Activated T-cell treated with anti-CD3 and anti-CD28 coated beads, Interleukin-2, amount 50 U/mL, for 72 hours (primary cell): ENCODE data around the gene FOXK1. TPM values are rescaled to one million over a fixed set of nuclear protein-coding genes. Genes with fewer than 3 reads are reported as not detected.

Experiments
- ATAC-seq, 2 donors: fragments of 150-1000 bp; cut with Tn5 transposase; replicated peaks in 1 of 2; 2 replicates each; pipeline ENCODE4 v1.10.0; 2021; ENCODE audit warnings: moderate library complexity in 2 of 2, mild to moderate bottlenecking in 1 of 2
- DNase-seq, 2 donors: peaks; one replicate each; pipeline ENCODE4 v3.0.0; 2021 to 2022; ENCODE audit warnings: mixed read lengths in 1 of 2
- H3K27ac Mint-ChIP-seq: one replicate; pipeline ENCODE4 v1.8.0; 2022; ENCODE audit warnings: mild to moderate bottlenecking, moderate library complexity, mixed read lengths
- H3K27me3 Mint-ChIP-seq: one replicate; pipeline ENCODE4 v1.8.0; 2022; ENCODE audit warnings: low read depth, mixed read lengths
- H3K36me3 Mint-ChIP-seq, 2 donors: one replicate each; pipeline ENCODE4 v1.8.0; 2022; ENCODE audit warnings: mixed read lengths in 2 of 2, mild to moderate bottlenecking in 1 of 2; ENCODE audit not compliant: insufficient read depth in 2 of 2
- H3K4me1 Mint-ChIP-seq: one replicate; pipeline ENCODE4 v1.8.0; 2022; ENCODE audit warnings: low read depth, mixed read lengths
- H3K4me3 Mint-ChIP-seq, 2 donors: one replicate each; pipeline ENCODE4 v1.8.0; 2022; ENCODE audit warnings: mild to moderate bottlenecking in 2 of 2, mixed read lengths in 2 of 2, moderate library complexity in 2 of 2
- H3K9me3 Mint-ChIP-seq, 2 donors: one replicate each; pipeline ENCODE4 v1.8.0; 2022; ENCODE audit warnings: mixed read lengths in 2 of 2
- total RNA-seq, 2 donors: library from RNA; stranded (reverse); gene quantifications; one replicate each; pipeline ENCODE4 v1.2.3, GENCODE V29; 2022

The FOXK1 gene
- total RNA-seq, 2 donors from 2014 or later: 38.6 to 41.0 TPM

DNA sequence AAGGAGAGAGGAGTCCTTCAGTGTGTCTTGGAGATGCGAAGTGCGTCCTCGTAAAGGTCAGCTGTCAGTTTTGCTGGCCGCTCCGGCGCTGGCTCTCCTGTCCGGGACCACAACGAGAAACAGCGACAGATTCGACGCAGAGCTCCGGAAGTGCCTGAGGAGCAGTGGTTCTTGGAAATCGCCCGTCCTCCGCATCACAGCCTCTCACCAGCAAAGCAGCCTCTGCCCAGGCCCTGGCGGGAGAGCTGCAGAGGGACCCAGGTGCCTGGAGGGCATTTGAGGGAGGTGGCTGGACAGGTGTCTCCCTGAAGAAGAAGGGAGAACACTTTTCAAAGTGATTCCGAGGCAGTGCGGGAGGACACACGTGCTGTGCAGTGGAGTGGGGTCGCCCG, 81.7 kb downstream of the FOXK1 start:
- no peak overlapping the region for H3K4me3 Mint-ChIP-seq
- no peaks in the 10 kb centered on the region for H3K9me3 Mint-ChIP-seq
- ATAC-seq (no peak), DNase-seq (no peak)
- no peaks in the 10 kb centered on the region for H3K36me3 Mint-ChIP-seq
- H3K27ac Mint-ChIP-seq: no peak overlapping the region
- H3K4me1 Mint-ChIP-seq: no peaks in the 10 kb centered on the region
- H3K27me3 Mint-ChIP-seq: no peaks in the 10 kb centered on the region

GRCh38 chr7:4764402-4765007, 82.4 kb downstream of the FOXK1 start:
- Mint-ChIP-seq H3K9me3 (no peaks in the 10 kb centered on the region), H3K27ac (no peak overlapping the region), H3K4me1 (no peaks in the 10 kb centered on the region), H3K4me3 (no peak overlapping the region), H3K36me3 (no peaks in the 10 kb centered on the region), H3K27me3 (no peaks in the 10 kb centered on the region)
- no peak for DNase-seq
- no peak for ATAC-seq

GRCh38 chr7:4765776-4766490, 83.8 kb downstream of the FOXK1 start:
- no peaks in the 10 kb centered on the region for H3K9me3 Mint-ChIP-seq
- H3K4me1 Mint-ChIP-seq: no peaks in the 10 kb centered on the region
- DNase-seq (no peak), ATAC-seq (no peak)
- no peak overlapping the region for H3K4me3 Mint-ChIP-seq
- H3K27ac Mint-ChIP-seq: no peak overlapping the region
- no peaks in the 10 kb centered on the region for H3K36me3 Mint-ChIP-seq
- H3K27me3 Mint-ChIP-seq: no peaks in the 10 kb centered on the region

DNA sequence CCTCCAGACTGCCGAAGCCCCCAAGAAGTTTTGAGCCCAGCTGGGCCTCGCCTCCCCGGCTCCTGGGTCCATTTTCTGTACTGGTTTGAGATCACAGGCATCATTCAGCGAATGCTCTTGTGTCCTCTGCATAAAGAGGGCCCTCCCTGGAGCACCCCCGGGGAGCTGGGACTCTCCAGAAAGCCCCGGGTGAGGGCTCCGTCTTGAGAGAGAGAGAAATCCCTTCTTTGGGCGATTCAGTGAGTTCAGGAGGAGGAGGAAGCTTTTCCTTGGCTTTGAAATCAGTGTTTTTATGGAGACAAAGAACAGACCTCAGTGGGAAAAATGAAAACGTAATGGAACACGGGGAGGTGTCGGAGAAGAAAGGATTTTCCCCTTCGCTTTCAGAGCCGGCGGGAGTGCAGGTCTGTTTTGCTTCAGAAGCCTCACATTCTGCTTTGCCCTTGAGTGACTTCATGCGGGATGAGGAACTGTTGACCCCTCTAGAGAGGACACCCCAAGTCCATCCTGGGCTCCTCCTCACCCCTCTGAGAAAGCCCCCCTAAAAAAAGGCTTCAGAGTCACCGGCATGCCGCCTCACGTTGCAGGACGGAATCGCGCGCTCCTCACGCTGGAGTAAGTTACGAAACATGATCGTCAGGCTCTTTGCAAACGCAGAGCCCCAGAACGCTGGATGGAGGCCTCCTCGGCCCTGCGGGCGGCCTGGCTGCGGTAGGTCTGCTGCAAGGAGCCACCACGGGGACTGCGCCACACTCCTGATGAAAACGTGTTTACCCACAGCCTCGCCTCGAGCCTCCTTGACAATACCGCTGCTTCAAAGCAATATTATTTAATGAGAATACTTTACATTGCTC, 84.8 kb downstream of the FOXK1 start:
- H3K4me3 Mint-ChIP-seq: no peak overlapping the region

DNA sequence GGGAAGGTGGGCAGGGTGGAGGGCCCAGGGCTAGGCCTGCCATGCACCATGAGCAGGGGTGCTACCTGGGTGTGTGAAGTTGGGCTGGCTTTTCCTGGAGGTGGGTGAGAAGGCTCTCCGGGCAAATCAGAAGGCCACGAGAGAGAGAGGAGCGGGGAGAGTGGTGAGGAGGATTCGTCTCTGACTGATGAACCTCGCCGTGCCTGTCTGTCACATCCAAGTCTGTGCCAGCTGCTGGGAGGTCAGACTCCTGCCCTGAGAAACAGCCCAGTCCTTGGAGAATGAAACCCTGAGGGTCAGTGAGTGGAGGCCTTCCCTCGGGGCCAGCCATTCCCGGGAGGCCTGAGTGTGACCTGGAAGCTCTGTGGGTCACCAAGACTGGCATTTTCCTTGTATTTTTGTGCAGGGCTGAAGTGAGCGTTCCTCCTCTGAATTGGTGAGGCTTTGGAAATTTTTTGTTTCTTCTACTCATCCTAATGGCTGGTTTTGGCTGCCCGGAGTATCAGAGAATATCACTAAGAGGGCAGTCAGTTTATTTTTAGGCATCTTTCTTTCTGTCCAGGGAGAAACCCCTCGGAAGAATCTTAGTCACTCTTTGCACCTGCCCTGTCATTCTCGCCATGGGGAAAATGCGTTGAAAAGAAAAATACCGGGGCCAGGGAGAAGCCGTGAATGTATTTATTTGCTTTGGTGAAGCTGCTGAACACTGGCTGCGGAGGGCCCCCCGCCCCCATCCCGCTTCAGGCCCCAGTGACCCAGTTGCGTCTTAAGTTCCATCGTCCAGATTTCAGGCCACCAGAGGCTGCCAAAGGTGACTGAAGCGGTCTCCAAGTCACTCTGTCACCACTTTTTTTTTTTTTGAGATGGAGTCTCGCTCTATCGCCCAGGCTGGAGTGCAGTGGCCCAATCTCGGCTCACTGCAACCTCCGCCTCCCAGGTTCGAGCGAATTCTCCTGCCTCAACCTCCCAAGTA, 86.8 kb downstream of the FOXK1 start:
- Mint-ChIP-seq H3K4me3 (no peak overlapping the region), H3K27ac (no peak overlapping the region)
- no peak for ATAC-seq

More for the DNA sequence above, 84.8 kb downstream of the FOXK1 start:
- no peak for DNase-seq
- no peak for ATAC-seq
- no peaks in the 10 kb centered on the region for H3K27me3 Mint-ChIP-seq
- no peak overlapping the region for H3K27ac Mint-ChIP-seq
- H3K9me3 Mint-ChIP-seq: no peaks in the 10 kb centered on the region
- H3K36me3 Mint-ChIP-seq: no peaks in the 10 kb centered on the region
- H3K4me1 Mint-ChIP-seq: no peaks in the 10 kb centered on the region

GRCh38 chr7:4769761-4770160, 87.7 kb downstream of the FOXK1 start:
- no peak overlapping the region for H3K27ac Mint-ChIP-seq

More for the DNA sequence above, 86.8 kb downstream of the FOXK1 start:
- peaks cover 9% of the 10 kb centered on the region for H3K4me1 Mint-ChIP-seq
- no peaks in the 10 kb centered on the region for H3K36me3 Mint-ChIP-seq
- DNase-seq: no peak
- H3K9me3 Mint-ChIP-seq: no peaks in the 10 kb centered on the region
- H3K27me3 Mint-ChIP-seq: no peaks in the 10 kb centered on the region

DNA sequence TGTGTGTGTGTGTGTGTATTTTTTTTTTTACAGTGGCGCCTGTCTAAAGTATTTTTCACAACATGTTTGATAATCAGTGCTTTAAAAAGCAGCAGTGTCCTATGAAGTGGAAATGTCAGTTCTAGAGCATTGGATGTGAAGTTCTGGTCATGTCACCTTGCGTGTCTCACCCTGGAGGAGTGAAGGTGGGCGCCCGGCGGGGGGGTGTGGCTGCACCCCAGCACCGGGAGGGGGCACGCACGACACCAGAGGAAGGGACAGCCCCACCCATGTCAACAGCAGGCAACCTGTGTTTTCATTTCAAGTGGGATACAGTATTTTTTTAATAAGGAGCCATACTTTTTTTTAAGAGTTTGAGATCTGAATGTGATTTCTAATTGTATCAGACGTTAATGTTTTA, 88.8 kb downstream of the FOXK1 start:
- no peak for DNase-seq
- Mint-ChIP-seq H3K27me3 (no peaks in the 10 kb centered on the region), H3K36me3 (peaks cover 0 to 2% of the 10 kb centered on the region in 2 donors), H3K9me3 (no peaks in the 10 kb centered on the region), H3K27ac (no peak overlapping the region), H3K4me3 (no peak overlapping the region), H3K4me1 (peaks cover 25% of the 10 kb centered on the region)
- ATAC-seq: no peak

More at GRCh38 chr7:4769761-4770160, 87.7 kb downstream of the FOXK1 start:
- Mint-ChIP-seq H3K4me1 (peaks cover 17% of the 10 kb centered on the region), H3K4me3 (no peak overlapping the region), H3K27me3 (no peaks in the 10 kb centered on the region), H3K9me3 (no peaks in the 10 kb centered on the region), H3K36me3 (no peaks in the 10 kb centered on the region)
- ATAC-seq: no peak
- DNase-seq: no peak

- no peak overlapping the region for H3K27ac Mint-ChIP-seq
- H3K4me1 Mint-ChIP-seq: peaks cover 33% of the 10 kb centered on the region
- peaks cover 0 to 2% of the 10 kb centered on the region in 2 donors for H3K36me3 Mint-ChIP-seq
- no peaks in the 10 kb centered on the region for H3K9me3 Mint-ChIP-seq
- ATAC-seq (no peak), DNase-seq (no peak)
- H3K27me3 Mint-ChIP-seq: no peaks in the 10 kb centered on the region
- H3K4me3 Mint-ChIP-seq: no peak overlapping the region
Measured at GRCh38 chr7:4771737-4772136, 89.6 kb downstream of the FOXK1 start.

- no peak for DNase-seq
- Mint-ChIP-seq H3K27me3 (no peaks in the 10 kb centered on the region), H3K36me3 (peaks cover 0 to 2% of the 10 kb centered on the region in 2 donors), H3K27ac (no peak overlapping the region), H3K4me1 (peaks cover 38% of the 10 kb centered on the region), H3K9me3 (no peaks in the 10 kb centered on the region), H3K4me3 (no peak overlapping the region)
- no peak for ATAC-seq
Measured at GRCh38 chr7:4772306-4772705, 90.2 kb downstream of the FOXK1 start.

DNA sequence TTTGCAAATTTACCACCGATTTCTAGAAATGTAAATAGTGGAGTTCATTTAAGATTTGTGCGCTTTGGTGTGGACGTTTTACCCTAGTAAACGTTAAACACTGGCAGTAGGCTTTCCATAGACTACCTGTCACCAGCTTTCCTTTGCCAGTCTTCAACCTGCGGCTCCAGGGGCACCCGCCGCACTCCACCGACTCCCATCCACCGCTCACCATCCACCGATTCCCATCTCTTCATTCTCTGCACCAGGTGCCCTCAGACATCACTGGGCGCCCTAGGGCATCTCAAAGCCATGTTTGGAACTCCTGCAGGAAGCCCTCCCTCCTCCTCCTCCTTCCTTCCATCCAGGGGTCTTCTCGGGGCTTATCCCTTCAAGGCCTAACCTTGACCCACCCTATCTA, 91.9 kb downstream of the FOXK1 start:
- Mint-ChIP-seq H3K27ac (peak overlapping the region; percentile 93), H3K36me3 (peaks cover 0 to 2% of the 10 kb centered on the region in 2 donors), H3K27me3 (no peaks in the 10 kb centered on the region), H3K9me3 (no peaks in the 10 kb centered on the region), H3K4me1 (peaks cover 48% of the 10 kb centered on the region), H3K4me3 (peak overlapping the region; percentile 93 to 98)
- DNase-seq (no peak), ATAC-seq (no peak)

DNA sequence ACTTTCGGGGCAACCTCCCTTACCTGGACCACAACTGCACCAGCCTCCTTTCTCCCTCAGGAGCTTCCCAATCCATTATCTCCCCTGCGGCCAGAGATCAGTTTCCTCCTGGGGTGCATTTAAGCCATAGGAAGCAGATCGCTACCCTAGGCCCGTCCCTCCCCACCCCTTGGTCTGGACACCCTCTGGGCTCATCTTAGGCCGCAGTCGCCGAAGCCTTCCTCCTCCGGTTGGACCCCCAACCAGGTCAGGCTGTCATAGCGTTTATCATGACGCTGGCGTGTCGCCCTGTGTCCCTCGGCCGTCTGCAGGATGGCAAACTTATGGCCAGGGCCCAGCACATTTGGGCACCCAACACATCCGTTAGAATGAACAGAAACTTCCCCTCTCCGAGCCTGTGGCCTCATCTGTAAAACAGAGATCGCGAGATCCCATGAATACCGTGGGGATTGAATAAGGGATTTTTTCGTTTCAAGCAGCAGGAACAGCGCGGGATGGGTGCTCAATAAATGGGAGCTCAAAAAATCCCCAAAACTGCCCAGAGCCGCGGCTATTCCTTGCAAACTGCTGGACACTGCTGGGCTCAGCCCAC, 92.7 kb downstream of the FOXK1 start:
- no peaks in the 10 kb centered on the region for H3K9me3 Mint-ChIP-seq
- no peaks in the 10 kb centered on the region for H3K27me3 Mint-ChIP-seq
- peak overlapping the region; percentile 93 to 98 for H3K4me3 Mint-ChIP-seq
- H3K36me3 Mint-ChIP-seq: peaks cover 0 to 3% of the 10 kb centered on the region in 2 donors
- peak overlapping the region; percentile 93 for H3K27ac Mint-ChIP-seq
- DNase-seq (peak in 1 of 2 donors; percentile 47), ATAC-seq (peak; percentile 36 to 38)
- peaks cover 48% of the 10 kb centered on the region for H3K4me1 Mint-ChIP-seq

DNA sequence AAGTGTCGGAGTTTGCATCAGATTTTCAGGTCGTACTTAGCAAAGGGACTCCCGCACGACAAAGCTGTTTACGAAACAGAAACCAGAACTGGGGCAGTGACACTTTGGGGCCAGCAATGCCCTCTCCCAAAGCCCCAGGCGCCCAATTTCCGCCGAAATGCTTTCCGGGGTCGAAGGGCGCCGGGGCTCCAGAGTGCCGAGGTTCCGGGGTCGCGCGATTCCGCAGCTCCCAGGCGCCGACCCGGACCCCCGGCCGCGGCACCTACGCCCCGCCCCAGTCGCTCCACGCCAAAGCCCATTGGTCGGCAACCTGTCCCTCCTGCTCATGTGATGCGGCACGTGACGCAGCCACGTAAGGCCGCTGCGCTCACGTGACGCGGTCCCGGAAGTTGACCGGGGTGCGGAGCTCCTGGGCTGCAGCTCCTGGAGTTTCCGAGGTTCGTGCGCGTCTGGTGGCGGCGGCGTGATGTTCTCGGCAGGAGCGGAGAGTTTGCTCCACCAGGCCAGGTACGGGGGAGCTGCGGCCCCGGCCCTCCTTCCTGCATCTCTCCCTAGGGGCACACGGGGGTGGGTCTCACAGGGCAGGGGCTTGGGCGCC, 93.3 kb downstream of the FOXK1 start, which contains the start of gene AP5Z1:
Gene AP5Z1, plus strand, starts transcription at position 374 of the 598 bp plus-strand sequence. Its CDS starts 93 bp downstream, at position 467.
- peak; percentile 95 to 97 for DNase-seq
- ATAC-seq: peak; percentile 94 to 95
- Mint-ChIP-seq H3K9me3 (no peaks in the 10 kb centered on the region), H3K27me3 (no peaks in the 10 kb centered on the region), H3K36me3 (peaks cover 0 to 3% of the 10 kb centered on the region in 2 donors), H3K27ac (peak within 1 kb of the TSS; percentile 93), H3K4me1 (peaks cover 48% of the 10 kb centered on the region), H3K4me3 (peak within 1 kb of the TSS; percentile 93 to 98)
